Heart left ventricle (tissue), 13 donors: ENCODE data around the gene UBQLNL.

Source experiments
- POLR2A ChIP-seq, 2 donors: fragments of 450-650 bp; IDR thresholded peaks; one replicate each; pipeline ENCODE4 v1.6.1; 2017; ENCODE audit warnings: antibody characterized with exemption in 2 of 2, mild to moderate bottlenecking in 2 of 2, moderate library complexity in 2 of 2
- TF ChIP-seq, protein P1 (sequence below), 12 donors: fragments of 200-600 bp; sonication (generic) in 4 of 12; IDR thresholded peaks; one replicate each; pipeline versions ENCODE4 v1.5.0 to v1.8.0; 2018 to 2022; ENCODE audit warnings: antibody characterized with exemption in 12 of 12, mild to moderate bottlenecking in 5 of 12
- donor health status: ischemic (EF 13 %, LVEDD 7.1; RV severe dilation, severe dysfunction).
- donor health status: DM: no; HTN: yes; CAD: no.
- donor health status: DM: no; HTN: no; CAD: no.
- donor health status: ischemic (EF 25% LVEDD 6.9; RV normal size, moderate dysfunction).
- donor health status: ischemic (EF 25% LVEDD 5.7; RV mildly dilated, moderate dysfunction).
- donor health status: ischemic (EF 35%, LVEDD 5.7; RV mildly dilated, moderate dysfunction).
- donor health status: nonischemic (EF 11% LVEDD 7.7; RV severe dilation, severe dysfunction).
- donor health status: DM: yes; HTN: yes; CAD: no.
- donor health status: PGD.
- donor health status: ischemic (EF 29% LVEDD 5.4; RV normal size, mild dysfunction).
- donor health status: nonischemic (EF 23%, LVEDD 6.1; RV moderate dilation, normal function).

DNA sequence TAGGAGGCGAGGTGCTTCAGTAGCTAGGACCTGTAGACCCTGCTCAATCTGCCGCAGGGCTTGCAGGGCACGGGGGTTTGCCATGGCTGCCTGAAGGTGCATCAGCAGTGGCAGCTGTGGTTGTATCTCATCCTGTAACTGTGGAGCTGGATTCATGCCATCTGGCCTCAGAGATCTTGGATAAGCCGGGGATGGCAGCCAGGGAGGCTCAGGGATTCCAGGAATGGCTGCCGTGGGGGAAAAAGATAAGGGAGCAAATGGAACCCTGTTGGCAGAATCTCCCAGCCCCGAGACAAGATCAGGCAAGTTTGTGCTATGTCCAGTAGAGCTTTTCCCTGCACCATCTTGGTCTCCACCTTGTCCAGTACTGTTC lies 8.6 kb downstream of the UBQLNL start:
- TF ChIP-seq, protein P1, sequence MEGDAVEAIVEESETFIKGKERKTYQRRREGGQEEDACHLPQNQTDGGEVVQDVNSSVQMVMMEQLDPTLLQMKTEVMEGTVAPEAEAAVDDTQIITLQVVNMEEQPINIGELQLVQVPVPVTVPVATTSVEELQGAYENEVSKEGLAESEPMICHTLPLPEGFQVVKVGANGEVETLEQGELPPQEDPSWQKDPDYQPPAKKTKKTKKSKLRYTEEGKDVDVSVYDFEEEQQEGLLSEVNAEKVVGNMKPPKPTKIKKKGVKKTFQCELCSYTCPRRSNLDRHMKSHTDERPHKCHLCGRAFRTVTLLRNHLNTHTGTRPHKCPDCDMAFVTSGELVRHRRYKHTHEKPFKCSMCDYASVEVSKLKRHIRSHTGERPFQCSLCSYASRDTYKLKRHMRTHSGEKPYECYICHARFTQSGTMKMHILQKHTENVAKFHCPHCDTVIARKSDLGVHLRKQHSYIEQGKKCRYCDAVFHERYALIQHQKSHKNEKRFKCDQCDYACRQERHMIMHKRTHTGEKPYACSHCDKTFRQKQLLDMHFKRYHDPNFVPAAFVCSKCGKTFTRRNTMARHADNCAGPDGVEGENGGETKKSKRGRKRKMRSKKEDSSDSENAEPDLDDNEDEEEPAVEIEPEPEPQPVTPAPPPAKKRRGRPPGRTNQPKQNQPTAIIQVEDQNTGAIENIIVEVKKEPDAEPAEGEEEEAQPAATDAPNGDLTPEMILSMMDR (IDR thresholded peaks at IDR 0.05), result no peak
- TF ChIP-seq POLR2A (IDR thresholded peaks at IDR 0.05), result no peak
